Activated T-cell treated with anti-CD3 and anti-CD28 coated beads, Interleukin-2, amount 50 U/mL, for 4 hours (primary cell): ENCODE measurements around the gene DRC3. TPM values are rescaled to one million over a fixed set of nuclear protein-coding genes. Genes with fewer than 3 reads are reported as not detected.
"Not testable (repeated sequence)": the region's sequence is repeated elsewhere in the genome, so short reads cannot be mapped to it uniquely, and the experiment has no call there.

Experiments
- ATAC-seq, 2 donors: fragments of 200-7000 bp; cut with Tn5 transposase; one replicate each; pipeline ENCODE4 v1.10.0; 2021
- DNase-seq: peaks from one replicate; pipeline ENCODE4 v3.0.0-alpha.2; 2020
- H3K27me3 Mint-ChIP-seq: one replicate; pipeline ENCODE4 v1.8.0; 2021; ENCODE audit warnings: low read depth, mixed read lengths
- H3K36me3 Mint-ChIP-seq: one replicate; pipeline ENCODE4 v1.8.0; 2022; ENCODE audit warnings: mixed read lengths; ENCODE audit not compliant: insufficient read depth
- H3K4me1 Mint-ChIP-seq: one replicate; pipeline ENCODE4 v1.8.0; 2021; ENCODE audit warnings: low read depth, mixed read lengths
- H3K4me3 Mint-ChIP-seq: one replicate; pipeline ENCODE4 v1.8.0; 2021; ENCODE audit warnings: mild to moderate bottlenecking, moderate library complexity, mixed read lengths
- H3K9me3 Mint-ChIP-seq: one replicate; pipeline ENCODE4 v1.8.0; 2021; ENCODE audit warnings: mixed read lengths
- total RNA-seq, 3 donors: library from RNA; stranded (reverse); gene quantifications; one replicate each; pipeline ENCODE4 v1.2.1, GENCODE V29; 2021

DRC3 gene
- total RNA-seq, 3 donors from 2014 or later = 0.49 to 1.3 (median 0.55) TPM

GRCh38 chr17:17950347-17950746, 22.3 kb upstream of the DRC3 start:
- DNase-seq (no peak), ATAC-seq (no peak)
- H3K4me1 Mint-ChIP-seq = peaks cover 16% of the 10 kb centered on the region
- H3K4me3 Mint-ChIP-seq = no peak overlapping the region
- H3K9me3 Mint-ChIP-seq = no peaks in the 10 kb centered on the region
- H3K36me3 Mint-ChIP-seq = peaks cover 7% of the 10 kb centered on the region
- no peaks in the 10 kb centered on the region for H3K27me3 Mint-ChIP-seq

DNA sequence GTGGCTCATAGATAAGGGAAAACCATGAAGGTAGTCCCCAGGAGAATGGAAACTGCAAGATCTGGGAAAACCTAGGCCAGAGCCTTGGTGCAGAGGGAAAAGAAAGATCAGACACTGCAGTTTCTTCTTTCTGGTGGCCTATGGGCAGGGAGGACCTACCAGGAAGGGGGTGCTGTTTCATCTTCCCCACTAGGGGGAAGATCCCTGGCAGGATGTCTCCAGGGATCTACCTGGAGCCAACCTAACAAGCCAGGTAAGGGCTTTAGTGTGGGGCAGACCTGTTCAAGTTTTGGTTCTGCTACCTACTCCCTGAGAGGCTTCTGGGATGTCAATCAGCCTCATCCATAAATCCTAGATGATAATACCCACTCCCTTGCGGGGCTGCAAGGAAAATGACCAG, 21.9 kb upstream of the DRC3 start:
- no peak overlapping the region for H3K4me3 Mint-ChIP-seq
- H3K36me3 Mint-ChIP-seq = peaks cover 9% of the 10 kb centered on the region
- no peak for DNase-seq
- ATAC-seq = no peak
- no peaks in the 10 kb centered on the region for H3K9me3 Mint-ChIP-seq
- H3K4me1 Mint-ChIP-seq = peaks cover 17% of the 10 kb centered on the region
- no peaks in the 10 kb centered on the region for H3K27me3 Mint-ChIP-seq

- Mint-ChIP-seq H3K9me3 (no peaks in the 10 kb centered on the region), H3K4me3 (no peak overlapping the region), H3K4me1 (peaks cover 22% of the 10 kb centered on the region), H3K36me3 (peaks cover 11% of the 10 kb centered on the region), H3K27me3 (no peaks in the 10 kb centered on the region)
- DNase-seq = no peak
- no peak for ATAC-seq
Observed at GRCh38 chr17:17951524-17951923, 21.1 kb upstream of the DRC3 start.

GRCh38 chr17:17952691-17953090, 20.0 kb upstream of the DRC3 start:
- Mint-ChIP-seq H3K9me3 (no peaks in the 10 kb centered on the region), H3K4me1 (peaks cover 26% of the 10 kb centered on the region), H3K27me3 (no peaks in the 10 kb centered on the region), H3K4me3 (no peak overlapping the region), H3K36me3 (peaks cover 11% of the 10 kb centered on the region)
- DNase-seq (no peak), ATAC-seq (no peak)

DNA sequence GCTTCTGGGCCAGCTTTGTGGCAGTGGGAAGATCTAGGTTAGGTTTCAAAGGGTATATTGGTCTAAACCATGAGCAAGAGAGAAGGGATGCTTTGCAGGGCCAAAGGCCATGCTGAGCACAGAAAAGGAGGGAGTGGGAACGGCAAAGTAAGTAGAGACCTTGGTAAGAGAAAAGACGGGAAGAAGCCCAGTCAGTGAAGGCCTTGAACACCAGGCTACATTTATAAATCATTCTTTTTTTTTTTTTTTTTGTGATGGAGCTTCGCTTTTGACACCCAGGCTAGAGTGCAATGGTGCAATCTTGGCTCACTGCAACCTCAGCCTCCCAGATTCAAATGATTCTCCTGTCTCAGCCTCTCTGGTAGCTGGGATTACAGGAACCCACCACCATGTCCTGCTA, 18.6 kb upstream of the DRC3 start:
- Mint-ChIP-seq H3K4me3 (no peak overlapping the region), H3K4me1 (peaks cover 38% of the 10 kb centered on the region), H3K9me3 (no peaks in the 10 kb centered on the region), H3K27me3 (no peaks in the 10 kb centered on the region), H3K36me3 (peaks cover 11% of the 10 kb centered on the region)
- no peak for DNase-seq
- no peak for ATAC-seq

- DNase-seq, H3K4me3 Mint-ChIP-seq, H3K9me3 Mint-ChIP-seq, H3K27me3 Mint-ChIP-seq, ATAC-seq: not testable (repeated sequence)
- Mint-ChIP-seq H3K4me1 (peaks cover 54% of the 10 kb centered on the region), H3K36me3 (peaks cover 11% of the 10 kb centered on the region)
Observed at GRCh38 chr17:17955790-17956341, 16.8 kb upstream of the DRC3 start.

GRCh38 chr17:17957584-17957916, 15.1 kb upstream of the DRC3 start:
- H3K4me3 Mint-ChIP-seq = no peak overlapping the region
- H3K27me3 Mint-ChIP-seq = no peaks in the 10 kb centered on the region
- H3K36me3 Mint-ChIP-seq = peaks cover 11% of the 10 kb centered on the region
- peaks cover 56% of the 10 kb centered on the region for H3K4me1 Mint-ChIP-seq
- no peak for ATAC-seq
- no peak for DNase-seq
- H3K9me3 Mint-ChIP-seq = no peaks in the 10 kb centered on the region

DNA sequence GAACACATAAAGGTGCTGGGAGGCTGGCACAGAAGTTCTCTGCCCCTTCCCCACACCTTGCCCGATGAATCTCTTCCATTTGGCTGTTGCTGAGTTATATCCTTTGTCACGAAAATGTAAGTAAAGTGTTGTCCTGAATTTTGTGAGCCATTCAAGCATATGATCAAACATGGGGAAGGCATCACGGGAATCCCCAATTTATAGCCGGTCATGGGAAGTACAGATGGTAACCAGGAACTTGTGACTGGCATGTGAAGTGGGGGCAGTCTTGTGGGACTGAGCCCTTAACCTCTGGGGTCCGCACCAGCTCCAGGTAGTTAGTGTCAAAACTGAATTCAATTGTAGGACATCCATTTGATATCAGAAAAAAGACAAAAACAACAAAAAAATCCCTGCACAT, 13.7 kb upstream of the DRC3 start:
- Mint-ChIP-seq H3K4me3 (peak overlapping the region; percentile 80), H3K4me1 (peaks cover 65% of the 10 kb centered on the region), H3K36me3 (peaks cover 11% of the 10 kb centered on the region), H3K27me3 (no peaks in the 10 kb centered on the region), H3K9me3 (no peaks in the 10 kb centered on the region)
- DNase-seq (no peak), ATAC-seq (no peak)

GRCh38 chr17:17959520-17960361, 12.9 kb upstream of the DRC3 start:
- ATAC-seq (peak; percentile 38 to 44), DNase-seq (no peak)
- Mint-ChIP-seq H3K36me3 (peaks cover 8% of the 10 kb centered on the region), H3K27me3 (no peaks in the 10 kb centered on the region), H3K9me3 (no peaks in the 10 kb centered on the region), H3K4me3 (peak overlapping the region; percentile 80), H3K4me1 (peaks cover 63% of the 10 kb centered on the region)

DNA sequence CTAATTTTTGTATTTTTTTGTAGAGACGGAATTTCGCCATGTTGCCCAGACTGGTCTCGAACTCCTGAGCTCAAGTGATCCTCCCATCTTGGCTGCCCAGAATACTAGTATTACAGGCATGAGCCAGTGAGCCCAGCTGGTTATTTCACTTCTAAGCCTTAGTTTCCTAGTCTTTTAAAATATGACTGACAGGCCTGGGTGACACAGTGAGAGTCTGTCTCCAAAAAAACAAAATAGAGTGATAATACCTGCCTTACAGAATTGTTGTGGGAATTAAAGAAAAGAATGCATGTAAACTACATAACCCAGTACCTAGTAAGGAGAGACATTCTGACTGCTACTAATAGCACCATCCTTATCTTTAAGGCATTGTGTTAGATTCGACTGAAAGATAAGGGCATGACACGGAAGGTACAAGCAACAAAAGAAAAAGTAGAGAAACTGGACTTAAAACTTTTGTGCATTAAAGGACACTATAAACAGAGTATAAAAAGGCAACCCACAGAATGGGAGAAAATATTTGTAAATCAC, 12.1 kb upstream of the DRC3 start:
- DNase-seq (no peak), ATAC-seq (no peak)
- Mint-ChIP-seq H3K4me3 (peak overlapping the region; percentile 80), H3K36me3 (peaks cover 4% of the 10 kb centered on the region), H3K9me3 (no peaks in the 10 kb centered on the region), H3K4me1 (peaks cover 66% of the 10 kb centered on the region), H3K27me3 (no peaks in the 10 kb centered on the region)

- DNase-seq (no peak), ATAC-seq (no peak)
- H3K36me3 Mint-ChIP-seq = peaks cover 4% of the 10 kb centered on the region
- H3K4me1 Mint-ChIP-seq = peaks cover 68% of the 10 kb centered on the region
- no peaks in the 10 kb centered on the region for H3K9me3 Mint-ChIP-seq
- no peak overlapping the region for H3K4me3 Mint-ChIP-seq
- no peaks in the 10 kb centered on the region for H3K27me3 Mint-ChIP-seq
Observed at GRCh38 chr17:17963066-17963465, 9.6 kb upstream of the DRC3 start.

GRCh38 chr17:17963694-17964436, 8.8 kb upstream of the DRC3 start:
- ATAC-seq (no peak), DNase-seq (no peak)
- Mint-ChIP-seq H3K9me3 (no peaks in the 10 kb centered on the region), H3K27me3 (no peaks in the 10 kb centered on the region), H3K4me3 (no peak overlapping the region), H3K4me1 (peaks cover 65% of the 10 kb centered on the region), H3K36me3 (peaks cover 4% of the 10 kb centered on the region)

GRCh38 chr17:17964710-17965109, 8.0 kb upstream of the DRC3 start:
- peaks cover 4% of the 10 kb centered on the region for H3K36me3 Mint-ChIP-seq
- DNase-seq (no peak), ATAC-seq (no peak)
- H3K27me3 Mint-ChIP-seq = no peaks in the 10 kb centered on the region
- H3K4me1 Mint-ChIP-seq = peaks cover 61% of the 10 kb centered on the region
- H3K4me3 Mint-ChIP-seq = no peak overlapping the region
- no peaks in the 10 kb centered on the region for H3K9me3 Mint-ChIP-seq

- peaks cover 59% of the 10 kb centered on the region for H3K4me1 Mint-ChIP-seq
- DNase-seq (no peak), ATAC-seq (no peak)
- H3K4me3 Mint-ChIP-seq = no peak overlapping the region
- H3K27me3 Mint-ChIP-seq = no peaks in the 10 kb centered on the region
- H3K36me3 Mint-ChIP-seq = peaks cover 4% of the 10 kb centered on the region
- H3K9me3 Mint-ChIP-seq = no peaks in the 10 kb centered on the region
Observed at GRCh38 chr17:17965152-17965721, 7.4 kb upstream of the DRC3 start.
